Right lung (tissue), 5 donors: Measurements from ENCODE around the gene SEPTIN8. TPM values are rescaled to one million over a fixed set of nuclear protein-coding genes. Genes with fewer than 3 reads are reported as not detected.

Experiments
- DNase-seq, 2 donors: peaks; one replicate each; pipeline ENCODE4 v3.0.0-alpha.2; 2013
- polyA plus RNA-seq, 5 donors: library from polyadenylated mRNA; unstranded; fragments of 120-200 nt; gene quantifications; one replicate each; pipeline versions ENCODE4 v1.2.1 to v1.2.3, GENCODE V29; 2013; ENCODE audit warnings: inconsistent platforms in 1 of 5, low replicate concordance in 1 of 5; ENCODE audit not compliant: insufficient read length in 5 of 5, insufficient read depth in 1 of 5

Gene SEPTIN8
- polyA plus RNA-seq, 5 donors: 58.6 to 64.1 (median 61.6) TPM

- no peak for DNase-seq
These were observed 8.8 kb upstream of the SEPTIN8 start for GRCh38 chr5:132785864-132786263.

GRCh38 chr5:132785365-132785764 lies 8.3 kb upstream of the SEPTIN8 start:
- DNase-seq: no peak

GRCh38 chr5:132782101-132782500 lies 5.1 kb upstream of the SEPTIN8 start:
- DNase-seq: no peak

GRCh38 chr5:132781029-132781428 lies 4.0 kb upstream of the SEPTIN8 start:
- no peak for DNase-seq

GRCh38 chr5:132780577-132780976 lies 3.5 kb upstream of the SEPTIN8 start:
- no peak for DNase-seq

GRCh38 chr5:132779961-132780360 lies 2.9 kb upstream of the SEPTIN8 start:
- DNase-seq: no peak

GRCh38 chr5:132778856-132779255 lies 1.8 kb upstream of the SEPTIN8 start:
- no peak for DNase-seq

- DNase-seq: no peak
These were observed 1.1 kb upstream of the SEPTIN8 start for GRCh38 chr5:132778129-132778528.

- no peak for DNase-seq
These were observed 166 bp downstream of the SEPTIN8 start for GRCh38 chr5:132776938-132777208.

GRCh38 chr5:132776131-132776937 lies 705 bp downstream of the SEPTIN8 start:
- peak in 1 of 2 donors; percentile 41 for DNase-seq

- DNase-seq: no peak
These were observed 1.5 kb downstream of the SEPTIN8 start for GRCh38 chr5:132775476-132775961.

- DNase-seq: no peak
These were observed 2.1 kb downstream of the SEPTIN8 start for GRCh38 chr5:132774896-132775295.

GRCh38 chr5:132774406-132774805 lies 2.6 kb downstream of the SEPTIN8 start:
- DNase-seq: no peak

GRCh38 chr5:132773601-132774355 lies 3.3 kb downstream of the SEPTIN8 start:
- DNase-seq: no peak

GRCh38 chr5:132773114-132773513 lies 3.9 kb downstream of the SEPTIN8 start:
- no peak for DNase-seq

GRCh38 chr5:132772291-132773070 lies 4.6 kb downstream of the SEPTIN8 start:
- DNase-seq: no peak

GRCh38 chr5:132771503-132771998 lies 5.5 kb downstream of the SEPTIN8 start:
- DNase-seq: no peak

- no peak for DNase-seq
These were observed 6.4 kb downstream of the SEPTIN8 start for GRCh38 chr5:132770476-132771159.

- no peak for DNase-seq
These were observed 8.6 kb downstream of the SEPTIN8 start for GRCh38 chr5:132768485-132768868.

GRCh38 chr5:132767150-132767549 lies 9.9 kb downstream of the SEPTIN8 start:
- DNase-seq: no peak

- no peak for DNase-seq
These were observed 10.3 kb downstream of the SEPTIN8 start for GRCh38 chr5:132766806-132767055.
